ENCODE results near the gene FARP1.

DNA sequence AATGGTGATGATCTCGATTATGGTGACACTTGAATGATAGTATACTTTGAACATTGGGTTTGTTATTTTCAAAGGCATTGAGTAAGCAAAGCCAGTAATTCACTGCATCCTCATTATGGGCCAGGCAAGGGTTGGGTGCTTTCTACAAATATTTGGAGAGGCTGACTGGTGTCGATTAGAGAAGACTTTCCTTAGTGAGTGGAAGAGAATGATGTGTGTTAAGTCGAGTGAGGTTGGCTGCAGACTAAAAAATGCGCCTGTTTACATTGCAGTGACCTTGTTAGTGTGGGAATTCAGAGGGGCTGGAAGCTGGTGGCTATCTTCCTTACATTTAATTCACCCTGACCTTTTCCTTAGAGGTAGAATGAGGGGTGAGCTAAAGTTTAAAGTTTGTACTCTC is 56.6 kb downstream of the FARP1 start:
- no peak for TF ChIP-seq GATA2 (IDR thresholded peaks at IDR 0.05; ENCODE audit: low read depth, low read length)
- no peak for TF ChIP-seq GATA3 (IDR thresholded peaks at IDR 0.05; ENCODE audit: low read depth, low read length)

Data from SH-SY5Y (cell line).